HG03097 (cell line): Measurements from ENCODE around the gene CBY1.
"Not testable (repeated sequence)": the region's sequence is repeated elsewhere in the genome, so short reads cannot be mapped to it uniquely, and the experiment has no call there.

ENCODE experiments used
- ATAC-seq: cut with Tn5 transposase; IDR thresholded peaks from one replicate; pipeline ENCODE4 v1.9.1; 2021; ENCODE audit not compliant: unreplicated experiment, low FRiP score

Gene CBY1

GRCh38 chr22:38656256-38657044, at the start of gene CBY1, which contains the start of gene FAM227A:
Gene CBY1 (plus strand): TSS chr22:38656638. CDS start chr22:38668055, 11,417 bp downstream.
Gene FAM227A (minus strand): TSS chr22:38656392. CDS start chr22:38650168, 6,224 bp downstream.
- ATAC-seq = peak; percentile 81

DNA sequence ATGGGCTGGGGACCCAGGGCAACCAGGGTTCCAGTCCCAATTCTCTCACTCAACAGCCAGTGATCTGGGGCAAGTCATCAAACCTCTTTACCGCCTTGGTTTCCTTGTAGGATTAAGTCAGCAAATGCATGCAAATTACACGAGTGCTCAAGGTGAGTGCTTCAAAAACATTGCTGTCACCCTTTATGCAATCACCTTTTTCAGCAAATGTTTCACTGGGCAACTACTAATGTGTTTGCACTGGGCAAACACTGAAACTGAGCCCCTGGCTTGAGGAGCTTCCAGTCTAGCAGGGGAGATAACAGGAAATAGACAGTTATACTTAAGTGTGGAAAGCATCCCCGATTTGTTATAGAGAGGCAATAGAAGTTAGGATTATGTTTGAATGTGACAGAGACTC, 48.8 kb upstream of the CBY1 start:
- no peak for ATAC-seq

DNA sequence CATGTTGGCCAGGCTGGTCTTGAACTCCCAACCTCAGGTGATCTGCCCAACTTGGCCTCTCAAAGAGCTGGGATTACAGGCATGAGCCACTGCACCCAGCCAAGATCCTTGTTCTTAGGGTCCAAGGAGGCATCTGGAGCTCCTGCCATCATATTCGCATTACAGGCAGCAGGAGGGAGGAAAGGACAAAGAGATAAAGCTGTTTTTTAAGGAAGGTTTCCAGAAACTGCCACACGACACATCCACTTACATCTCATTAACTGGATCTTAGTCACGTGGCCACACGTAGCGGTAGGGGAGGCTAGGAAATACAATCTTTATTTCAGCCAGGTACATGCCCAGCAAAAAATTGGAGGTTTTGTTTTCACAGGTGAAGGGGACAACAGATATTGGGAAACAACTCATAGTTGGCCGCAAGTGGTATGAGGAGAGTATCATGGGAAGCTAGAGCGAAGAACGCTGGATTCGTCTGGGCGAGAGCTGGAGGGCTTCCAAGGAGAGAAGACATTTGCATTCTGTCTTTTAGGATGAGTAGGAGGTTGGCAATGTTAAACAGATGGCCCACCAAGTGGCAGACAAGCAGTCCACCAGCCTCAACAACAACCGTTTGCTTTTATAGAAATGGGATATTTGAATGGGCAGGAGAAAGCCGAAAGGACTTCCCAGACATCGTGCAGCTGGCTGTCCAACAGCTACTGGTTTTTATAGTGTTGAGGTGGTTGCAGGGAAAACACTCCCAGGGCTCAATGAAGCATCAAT, 47.3 kb upstream of the CBY1 start:
- ATAC-seq = no peak

DNA sequence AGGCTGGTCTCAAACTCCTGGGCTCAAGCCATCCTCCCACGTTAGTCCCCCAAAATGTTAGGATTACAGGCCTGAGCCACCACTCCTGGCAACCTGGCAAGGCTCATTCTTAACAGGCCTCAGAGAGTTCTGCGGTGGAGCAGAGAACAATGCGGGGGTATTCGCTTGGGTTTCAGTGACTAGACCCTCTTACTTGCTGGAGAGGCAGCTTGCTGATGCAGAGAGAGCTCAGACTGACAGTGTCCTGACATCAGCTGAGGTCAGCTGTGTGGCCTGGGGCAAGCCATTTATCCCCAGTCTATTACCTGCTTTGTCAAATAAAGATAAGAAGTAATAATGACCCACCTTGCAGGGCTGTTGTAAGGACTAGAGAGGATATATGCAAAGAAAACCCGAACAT, 46.2 kb upstream of the CBY1 start:
- no peak for ATAC-seq

- ATAC-seq = no peak
These were observed 44.9 kb upstream of the CBY1 start for GRCh38 chr22:38611559-38611958.

GRCh38 chr22:38612217-38613006, 44.0 kb upstream of the CBY1 start:
- ATAC-seq = no peak

DNA sequence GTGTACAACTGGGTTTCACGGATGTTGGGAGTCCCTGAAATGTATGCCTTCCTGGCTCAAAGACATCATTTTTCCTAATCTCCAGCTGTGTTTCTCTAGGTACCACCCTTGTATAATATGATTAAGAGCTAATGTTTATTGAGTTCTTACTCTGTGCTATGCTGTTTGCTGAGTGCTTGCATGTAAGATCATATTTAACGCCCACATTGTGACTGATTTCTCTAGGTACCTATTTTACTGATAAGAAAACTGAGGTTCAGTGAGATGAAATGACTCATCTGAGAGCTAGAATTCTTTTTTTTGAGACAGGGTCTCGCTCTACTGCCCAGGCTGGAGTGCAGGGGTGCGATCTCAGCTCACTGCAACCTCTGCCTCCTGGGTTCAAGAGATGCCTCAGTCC, 42.9 kb upstream of the CBY1 start:
- no peak for ATAC-seq

DNA sequence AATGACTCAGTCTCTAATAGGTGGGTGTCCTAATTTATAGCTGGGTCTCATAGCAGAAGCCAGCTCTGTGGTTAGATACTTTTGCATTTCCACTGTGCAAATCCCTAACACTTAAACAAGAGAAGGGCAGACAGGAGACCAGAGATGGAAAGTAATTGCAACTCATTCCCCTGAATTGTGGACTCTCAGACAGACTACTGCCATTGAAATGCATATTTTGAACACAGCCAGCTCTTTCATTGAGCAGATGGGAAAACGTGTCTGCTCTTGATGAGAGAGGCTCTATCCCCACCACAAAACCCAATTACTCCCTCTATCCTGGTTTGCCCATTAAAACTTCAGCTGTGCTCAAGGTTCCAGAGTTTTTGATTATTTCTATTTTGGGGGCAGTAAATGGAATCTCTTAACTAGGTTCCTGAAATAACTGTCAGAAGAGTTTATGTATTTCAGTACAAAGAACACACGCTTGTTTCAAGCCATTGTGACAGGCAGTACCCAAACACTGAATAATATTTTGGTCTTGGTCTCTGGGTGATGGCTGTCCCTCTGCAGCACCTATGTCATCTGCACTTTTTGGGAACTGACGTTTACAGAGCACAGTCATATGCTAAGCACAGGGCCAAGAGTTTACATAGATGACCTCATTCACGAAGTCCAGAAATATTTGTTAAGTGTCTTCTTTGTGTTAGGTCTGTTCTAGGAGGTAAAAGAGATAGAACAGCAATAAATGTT, 41.9 kb upstream of the CBY1 start:
- no peak for ATAC-seq

DNA sequence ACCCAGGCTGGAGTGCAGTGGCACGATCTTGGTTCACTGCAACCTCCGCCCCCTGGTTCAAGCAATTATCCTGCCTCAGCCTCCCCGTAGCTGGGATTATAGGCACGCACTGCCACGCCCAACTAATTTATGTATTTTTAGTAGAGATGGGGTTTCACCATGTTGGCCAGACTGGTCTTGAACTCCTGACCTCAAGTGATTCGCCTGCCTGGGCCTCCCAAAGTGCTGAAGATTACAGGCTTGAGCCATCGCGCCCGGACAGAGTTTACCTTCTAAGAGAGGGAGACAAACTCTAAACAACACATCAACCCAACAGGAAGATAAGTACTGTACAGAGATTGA, 41.4 kb upstream of the CBY1 start:
- not testable (repeated sequence) for ATAC-seq

- ATAC-seq = no peak
These were observed 38.2 kb upstream of the CBY1 start for GRCh38 chr22:38618258-38618657.

- no peak for ATAC-seq
These were observed 37.8 kb upstream of the CBY1 start for GRCh38 chr22:38618682-38619081.

DNA sequence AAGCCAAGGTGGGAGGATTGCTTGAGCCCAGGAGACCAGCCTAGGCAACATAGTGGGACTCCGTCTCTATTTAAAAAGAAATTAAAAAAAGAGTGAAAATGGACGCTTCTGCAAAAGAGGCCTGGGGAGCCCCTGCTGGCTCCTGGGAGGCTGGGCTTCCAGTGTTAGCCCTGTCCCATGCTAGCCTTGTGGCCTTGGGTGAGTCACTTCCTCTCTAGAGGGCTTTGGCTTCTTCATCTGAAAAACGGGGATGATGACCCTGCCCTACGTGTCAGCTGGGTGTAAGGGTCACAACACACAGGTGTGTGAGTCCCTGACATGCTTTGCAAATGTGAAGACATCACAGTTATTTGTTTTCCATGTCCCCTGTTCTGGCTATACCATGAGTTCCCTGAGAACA, 33.1 kb upstream of the CBY1 start:
- ATAC-seq = no peak

- no peak for ATAC-seq
These were observed 28.0 kb upstream of the CBY1 start for GRCh38 chr22:38628444-38628843.

DNA sequence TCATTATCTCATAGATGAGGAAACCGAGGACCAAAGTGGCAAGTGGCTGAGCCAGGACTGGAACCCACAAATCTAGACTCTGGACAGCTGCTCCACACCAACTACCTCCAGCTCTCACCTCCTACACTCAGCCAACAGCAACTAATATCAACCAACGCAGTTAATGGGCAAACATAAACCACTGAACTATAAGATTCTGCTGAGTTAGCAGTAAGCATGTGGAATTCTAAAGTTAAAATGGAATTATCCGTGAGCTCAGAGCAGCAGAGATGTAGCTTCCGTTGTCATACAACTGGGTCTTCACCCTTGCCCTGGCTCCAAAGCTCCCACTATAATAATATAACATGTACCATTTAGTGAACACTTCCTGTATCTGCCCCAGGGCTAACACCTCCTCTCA, 27.3 kb upstream of the CBY1 start:
- no peak for ATAC-seq

DNA sequence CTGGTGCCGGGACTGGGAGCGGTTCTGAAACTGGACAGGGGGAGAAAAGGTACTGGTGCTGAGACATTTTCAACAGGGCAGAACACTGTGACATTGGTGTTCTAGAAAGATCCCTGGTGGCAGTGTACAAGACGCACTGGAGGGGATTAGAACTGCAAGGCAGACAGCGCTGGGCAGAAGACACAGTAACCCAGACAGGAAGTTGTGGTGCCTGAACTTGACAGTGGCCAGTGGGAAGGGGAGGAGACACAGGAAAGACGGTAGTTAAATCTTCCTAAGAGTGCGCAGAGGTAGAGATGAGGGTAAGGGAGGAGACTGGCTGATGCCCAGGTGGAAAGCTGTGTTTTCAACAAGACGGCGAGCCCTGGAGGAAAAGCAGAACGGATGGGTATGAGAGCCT, 24.7 kb upstream of the CBY1 start:
- ATAC-seq = no peak

DNA sequence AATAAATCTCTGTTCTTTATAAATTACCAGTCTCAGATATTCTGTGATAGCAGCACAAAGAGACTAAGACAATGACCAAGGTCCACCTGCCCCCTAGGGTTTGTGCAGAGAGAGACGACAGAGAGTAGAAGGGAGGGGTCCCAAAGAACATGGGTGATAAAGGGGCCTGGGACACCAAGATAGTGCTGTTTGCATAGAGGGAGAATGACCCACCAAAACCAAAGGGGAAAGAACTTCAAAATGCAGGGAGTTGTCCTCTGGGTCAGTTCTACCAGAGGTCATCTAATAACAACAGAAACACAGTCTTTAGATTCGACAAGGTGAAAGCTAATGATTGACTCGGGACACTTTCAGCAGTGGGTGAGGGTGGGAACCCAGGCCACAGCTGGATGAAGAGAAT, 23.9 kb upstream of the CBY1 start:
- ATAC-seq = no peak

DNA sequence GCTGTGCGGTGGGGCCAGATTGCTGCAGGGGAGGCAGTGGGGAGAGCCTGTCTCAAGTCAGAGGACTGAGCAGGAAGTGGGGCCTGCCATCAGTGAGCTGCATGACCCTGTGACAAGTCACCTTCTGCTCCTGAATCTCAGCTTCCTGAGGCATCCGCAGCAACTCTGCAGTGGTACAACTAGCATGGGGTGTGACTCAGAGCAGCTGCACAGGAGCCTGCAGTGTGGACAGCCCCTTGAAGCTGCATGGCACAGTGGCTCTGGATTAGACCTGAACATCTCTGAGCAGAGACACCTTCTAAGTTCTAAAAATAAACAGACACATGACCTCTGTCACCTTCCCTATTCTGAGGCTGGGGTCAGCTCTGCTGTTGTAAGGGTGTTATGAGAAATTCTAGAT, 18.2 kb upstream of the CBY1 start:
- no peak for ATAC-seq

GRCh38 chr22:38638728-38639127, 17.7 kb upstream of the CBY1 start:
- no peak for ATAC-seq

GRCh38 chr22:38641476-38642040, 14.9 kb upstream of the CBY1 start:
- ATAC-seq = no peak

DNA sequence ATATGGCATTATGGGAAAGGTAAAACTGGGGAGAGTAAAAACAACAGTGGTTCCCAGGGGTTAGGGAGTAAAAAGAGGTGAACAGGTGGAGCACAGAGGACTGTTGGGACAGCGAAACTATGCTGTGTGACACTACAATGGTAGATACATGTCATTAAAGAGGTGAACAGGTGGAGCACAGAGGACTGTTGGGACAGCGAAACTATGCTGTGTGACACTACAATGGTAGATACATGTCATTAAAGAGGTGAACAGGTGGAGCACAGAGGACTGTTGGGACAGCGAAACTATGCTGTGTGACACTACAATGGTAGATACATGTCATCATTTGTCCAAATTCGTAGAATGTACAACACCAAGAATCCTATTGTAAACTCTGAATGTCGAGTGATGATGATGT, 12.2 kb upstream of the CBY1 start:
- ATAC-seq = peak; percentile 79
